ENCODE measurements around the gene TSKU.

- no peak for TF ChIP-seq POLR2A (IDR thresholded peaks at IDR 0.05)
- TF ChIP-seq, protein P1, sequence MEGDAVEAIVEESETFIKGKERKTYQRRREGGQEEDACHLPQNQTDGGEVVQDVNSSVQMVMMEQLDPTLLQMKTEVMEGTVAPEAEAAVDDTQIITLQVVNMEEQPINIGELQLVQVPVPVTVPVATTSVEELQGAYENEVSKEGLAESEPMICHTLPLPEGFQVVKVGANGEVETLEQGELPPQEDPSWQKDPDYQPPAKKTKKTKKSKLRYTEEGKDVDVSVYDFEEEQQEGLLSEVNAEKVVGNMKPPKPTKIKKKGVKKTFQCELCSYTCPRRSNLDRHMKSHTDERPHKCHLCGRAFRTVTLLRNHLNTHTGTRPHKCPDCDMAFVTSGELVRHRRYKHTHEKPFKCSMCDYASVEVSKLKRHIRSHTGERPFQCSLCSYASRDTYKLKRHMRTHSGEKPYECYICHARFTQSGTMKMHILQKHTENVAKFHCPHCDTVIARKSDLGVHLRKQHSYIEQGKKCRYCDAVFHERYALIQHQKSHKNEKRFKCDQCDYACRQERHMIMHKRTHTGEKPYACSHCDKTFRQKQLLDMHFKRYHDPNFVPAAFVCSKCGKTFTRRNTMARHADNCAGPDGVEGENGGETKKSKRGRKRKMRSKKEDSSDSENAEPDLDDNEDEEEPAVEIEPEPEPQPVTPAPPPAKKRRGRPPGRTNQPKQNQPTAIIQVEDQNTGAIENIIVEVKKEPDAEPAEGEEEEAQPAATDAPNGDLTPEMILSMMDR (IDR thresholded peaks at IDR 0.05): no peak
These were observed 4.3 kb upstream of the TSKU start for GRCh38 chr11:76778874-76779273.
